ENCODE data around the gene DNMT3A. TPM values are rescaled to one million over a fixed set of nuclear protein-coding genes. Genes with fewer than 3 reads are reported as not detected.
"Not testable (repeated sequence)": the region's sequence is repeated elsewhere in the genome, so short reads cannot be mapped to it uniquely, and the experiment has no call there.

The DNMT3A gene
- total RNA-seq, 2 donors from 2014 or later: 27.3 to 27.8 TPM

DNA sequence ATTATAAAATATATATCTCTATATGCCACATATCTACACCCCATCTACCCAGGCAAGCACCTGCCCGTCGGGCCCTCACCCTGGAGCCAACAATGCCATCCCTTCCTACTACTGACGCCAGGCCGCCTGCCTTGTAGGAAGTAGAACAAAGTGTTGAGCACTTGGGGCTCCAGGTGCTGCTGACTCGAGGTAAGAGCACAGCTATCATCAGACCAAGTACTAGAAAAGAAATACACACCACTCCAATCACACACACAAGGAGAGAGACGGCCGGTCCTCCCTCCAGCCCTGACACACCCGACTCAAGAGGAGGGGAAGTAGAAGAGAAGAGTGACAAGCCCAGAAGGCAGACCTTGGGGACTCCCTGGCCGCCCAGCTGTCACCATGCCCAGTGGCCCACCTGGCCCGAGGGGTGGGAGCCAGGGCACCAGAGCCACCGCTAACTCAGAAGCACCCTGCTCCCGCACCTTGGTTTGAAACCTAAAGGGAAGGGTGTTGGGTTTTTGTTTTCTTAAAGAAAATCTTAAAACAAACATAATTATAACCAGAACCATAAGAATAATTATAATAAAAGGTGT is 109.4 kb downstream of the DNMT3A start:
- intact Hi-C loops (cut with DNase I, micrococcal nuclease): no loop called here
- ATAC-seq (no peak), DNase-seq (no peak)

- DNase-seq (no peak), ATAC-seq (no peak)
- intact Hi-C loops (cut with DNase I, micrococcal nuclease): no loop called here
Observed at GRCh38 chr2:25230948-25231311, 110.8 kb downstream of the DNMT3A start.

GRCh38 chr2:25230198-25230947 is 111.4 kb downstream of the DNMT3A start:
- ATAC-seq (no peak), DNase-seq (no peak)
- intact Hi-C loops (cut with DNase I, micrococcal nuclease): no loop called here

DNA sequence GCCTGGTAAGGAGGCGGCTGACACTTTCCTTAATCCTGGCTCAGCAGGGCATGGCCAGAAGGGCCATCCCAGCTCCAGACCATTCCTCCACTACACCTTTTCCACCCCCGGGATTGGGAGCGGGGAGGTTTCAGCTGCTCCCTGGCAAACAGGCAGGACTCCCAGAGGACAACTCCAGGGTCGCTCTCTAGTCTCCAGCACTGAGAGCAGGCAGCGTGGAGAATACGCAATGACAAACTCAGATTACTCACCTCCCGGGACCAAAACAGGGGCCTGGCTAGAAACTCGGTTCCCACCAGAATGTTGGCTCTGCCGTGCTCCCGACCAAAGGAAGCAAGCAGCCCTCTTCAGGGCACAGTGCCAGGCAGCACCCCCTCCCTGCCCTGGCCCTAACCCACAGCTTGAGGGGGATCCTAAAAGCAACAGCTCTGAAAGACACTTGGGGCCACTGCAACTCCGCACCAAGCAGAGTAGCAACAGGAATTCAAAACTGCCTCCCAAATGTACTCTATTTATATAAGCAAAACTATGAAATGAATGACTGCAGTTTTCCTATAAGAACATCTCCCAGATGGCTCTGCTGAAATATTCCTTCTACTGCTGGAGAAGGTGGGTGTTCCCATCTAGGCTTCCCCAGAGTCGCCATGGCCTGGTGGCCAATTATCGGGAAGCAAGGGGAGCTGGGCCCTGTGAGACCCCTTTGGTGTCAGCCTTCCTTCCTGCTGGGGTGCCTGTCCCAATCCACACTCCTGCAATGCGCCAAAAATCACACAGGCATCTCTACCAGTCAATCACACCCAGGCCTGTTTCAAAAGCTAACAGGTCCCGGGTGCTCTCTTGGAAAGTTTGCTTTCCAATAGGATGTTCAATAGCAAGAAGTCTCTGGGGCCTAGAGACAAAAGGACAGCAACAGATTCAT is 112.2 kb downstream of the DNMT3A start:
- intact Hi-C loops (cut with DNase I, micrococcal nuclease): no loop called here
- DNase-seq (no peak), ATAC-seq (no peak)

DNA sequence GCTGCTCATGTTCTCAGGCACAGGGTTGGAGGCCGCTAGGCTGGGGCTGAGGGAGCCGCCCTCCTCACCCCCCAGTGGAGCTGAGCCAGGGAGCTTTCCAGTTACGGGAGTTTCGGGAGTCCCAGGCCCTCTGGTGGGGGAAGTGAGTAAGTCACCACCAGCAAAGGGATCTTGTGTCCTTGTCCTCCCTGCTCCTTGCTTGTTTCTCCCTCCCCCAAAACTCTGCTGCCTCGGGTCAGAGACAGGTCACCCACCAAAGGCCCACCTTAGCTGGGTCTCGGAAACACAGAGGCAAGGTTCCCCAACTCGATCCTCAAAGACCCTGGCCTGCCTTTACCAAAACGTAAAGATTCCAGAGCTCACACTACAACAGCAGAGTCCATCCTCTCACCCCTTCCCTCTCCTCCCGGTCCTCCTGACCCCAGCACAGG is 112.9 kb downstream of the DNMT3A start:
- DNase-seq: peak; percentile 61 to 66
- intact Hi-C loops (cut with DNase I, micrococcal nuclease): no loop called here
- ATAC-seq: peak; percentile 90

DNA sequence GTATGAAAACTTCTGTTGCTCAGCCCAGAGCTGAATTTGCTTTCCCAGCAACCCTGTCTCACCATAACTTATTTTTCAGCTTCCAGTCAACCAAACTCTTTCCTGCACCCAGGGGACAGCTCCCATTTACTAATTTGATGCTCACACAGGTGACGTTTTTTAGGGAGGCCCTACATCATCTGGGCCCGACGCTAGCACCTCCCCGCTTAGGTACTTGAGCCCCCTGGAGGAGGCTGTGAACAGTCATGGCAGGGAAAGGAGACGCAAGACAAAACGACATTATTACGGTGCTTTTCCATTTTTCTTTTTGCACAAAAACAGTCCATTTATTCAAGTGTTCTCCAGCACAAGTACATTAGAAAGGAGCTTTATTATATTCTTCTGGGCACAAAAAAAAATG is 114.1 kb downstream of the DNMT3A start:
- no peak for ATAC-seq
- DNase-seq: no peak
- intact Hi-C loops (cut with DNase I, micrococcal nuclease): no loop called here

DNA sequence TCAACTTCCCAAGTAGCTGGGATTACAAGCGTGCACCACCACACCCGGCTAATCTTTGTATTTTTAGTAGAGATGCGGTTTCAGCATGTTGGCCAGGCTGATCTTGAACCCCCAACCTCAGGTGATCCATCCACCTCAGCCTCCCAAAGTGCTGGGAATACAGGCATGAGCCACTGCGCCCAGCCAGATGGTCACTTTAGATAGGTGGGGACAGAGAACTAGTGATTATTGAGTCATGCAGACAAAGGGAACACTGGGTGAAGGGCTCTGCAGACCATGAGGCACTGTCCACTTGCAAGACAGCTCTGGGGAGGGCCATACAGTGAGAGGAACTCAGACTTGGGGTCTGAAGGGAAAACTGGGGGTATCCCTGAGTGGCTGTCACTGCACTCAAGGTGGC is 114.9 kb downstream of the DNMT3A start:
- intact Hi-C loops (cut with DNase I, micrococcal nuclease): no loop called here

GRCh38 chr2:25222477-25223121 is 119.1 kb downstream of the DNMT3A start:
- ATAC-seq: no peak

More for the DNA sequence above, 114.9 kb downstream of the DNMT3A start:
- ATAC-seq (no peak), DNase-seq (no peak)

DNA sequence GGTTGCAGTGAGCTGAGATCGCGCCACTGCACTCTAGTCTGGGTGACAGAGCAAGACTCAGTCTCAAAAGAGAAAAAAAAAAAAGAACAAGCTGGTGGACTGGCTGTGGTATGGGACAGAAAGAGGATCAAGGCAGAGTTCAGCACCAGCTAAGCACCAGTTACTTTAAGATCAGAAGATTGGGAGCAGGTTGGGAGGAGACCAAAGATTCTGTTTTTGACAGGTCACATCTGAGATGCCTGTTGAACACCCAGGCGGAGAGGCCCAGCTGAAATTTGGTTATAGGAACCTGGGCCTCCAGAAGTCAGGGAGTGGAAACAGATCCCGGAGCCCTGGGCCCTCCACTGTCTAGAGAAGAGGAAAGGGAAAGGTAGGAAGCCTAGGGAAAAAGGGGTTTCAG is 120.1 kb downstream of the DNMT3A start:
- DNase-seq: no peak
- intact Hi-C loops (cut with DNase I, micrococcal nuclease): no loop called here
- ATAC-seq: no peak

More at GRCh38 chr2:25222477-25223121, 119.1 kb downstream of the DNMT3A start:
- intact Hi-C loops (cut with DNase I, micrococcal nuclease): no loop called here
- no peak for DNase-seq

DNA sequence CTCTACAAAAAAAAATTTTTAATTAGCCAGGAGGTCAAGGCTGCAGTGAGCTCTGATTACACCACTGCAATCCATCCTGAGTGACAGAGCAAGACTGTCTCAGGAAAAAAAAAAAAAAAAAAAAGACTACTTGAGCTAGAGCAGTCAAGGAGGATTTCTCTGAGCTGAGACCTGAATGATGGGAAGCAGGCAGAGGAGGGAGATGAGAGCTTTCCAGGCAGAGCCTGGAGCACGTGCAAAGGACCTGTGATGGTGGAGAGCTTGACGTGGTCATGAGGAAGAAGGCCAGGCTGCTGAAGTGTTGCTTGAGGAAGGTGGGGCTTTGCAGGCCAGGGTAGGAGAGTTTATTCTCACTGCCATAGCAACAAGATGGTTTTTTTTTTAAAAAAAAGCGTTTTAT is 121.4 kb downstream of the DNMT3A start:
- no peak for DNase-seq
- no peak for ATAC-seq
- intact Hi-C loops (cut with DNase I, micrococcal nuclease): no loop called here

DNA sequence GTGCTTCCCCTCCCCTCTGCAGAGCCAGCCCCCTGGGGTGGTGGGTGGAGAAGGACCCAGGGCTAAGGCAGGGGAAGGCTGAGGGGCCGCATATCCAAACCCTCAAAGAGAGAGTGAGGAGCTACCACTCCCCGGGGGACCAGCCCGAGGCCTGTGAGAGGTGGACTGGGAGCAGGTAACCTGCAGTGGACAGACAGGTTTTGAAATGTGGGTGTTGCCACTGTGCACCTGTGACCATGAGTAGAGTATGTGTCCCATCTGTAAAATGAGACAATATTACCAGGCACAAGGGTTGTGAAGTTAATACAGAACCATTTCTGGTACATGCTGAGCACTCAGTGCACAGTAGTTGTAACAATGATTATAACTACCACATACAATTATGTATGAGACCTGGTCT is 122.1 kb downstream of the DNMT3A start:
- no peak for DNase-seq
- no peak for ATAC-seq

GRCh38 chr2:25218100-25218499 is 123.6 kb downstream of the DNMT3A start:
- intact Hi-C loops (cut with DNase I, micrococcal nuclease): no loop called here
- DNase-seq (no peak), ATAC-seq (no peak)

More for the DNA sequence above, 122.1 kb downstream of the DNMT3A start:
- intact Hi-C loops (cut with DNase I, micrococcal nuclease): no loop called here

- peak; percentile 80 for ATAC-seq
- intact Hi-C loops (cut with DNase I, micrococcal nuclease): no loop called here
- peak; percentile 72 to 82 for DNase-seq
Observed at GRCh38 chr2:25215948-25216679, 125.6 kb downstream of the DNMT3A start.

DNA sequence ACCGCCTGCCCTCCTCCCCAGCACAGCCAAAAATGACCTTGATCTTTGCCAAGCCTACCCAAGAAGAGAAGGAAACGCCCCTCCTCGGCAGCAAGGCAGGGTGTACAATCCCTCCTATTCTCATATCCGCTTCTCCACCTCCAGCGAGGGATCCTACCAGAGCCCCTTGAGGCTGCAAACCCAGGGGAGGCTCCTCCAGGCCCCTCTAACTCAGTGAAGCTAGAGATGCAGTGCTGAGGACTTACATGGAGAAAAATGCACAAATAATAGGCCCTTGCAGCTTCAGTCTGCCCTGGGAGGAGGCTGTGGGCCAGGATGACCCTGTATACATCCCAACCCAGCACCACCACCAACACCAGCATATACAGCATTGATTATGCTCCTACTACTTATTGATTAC is 126.5 kb downstream of the DNMT3A start:
- DNase-seq (no peak), ATAC-seq (no peak)
- intact Hi-C loops (cut with DNase I, micrococcal nuclease): no loop called here

DNA sequence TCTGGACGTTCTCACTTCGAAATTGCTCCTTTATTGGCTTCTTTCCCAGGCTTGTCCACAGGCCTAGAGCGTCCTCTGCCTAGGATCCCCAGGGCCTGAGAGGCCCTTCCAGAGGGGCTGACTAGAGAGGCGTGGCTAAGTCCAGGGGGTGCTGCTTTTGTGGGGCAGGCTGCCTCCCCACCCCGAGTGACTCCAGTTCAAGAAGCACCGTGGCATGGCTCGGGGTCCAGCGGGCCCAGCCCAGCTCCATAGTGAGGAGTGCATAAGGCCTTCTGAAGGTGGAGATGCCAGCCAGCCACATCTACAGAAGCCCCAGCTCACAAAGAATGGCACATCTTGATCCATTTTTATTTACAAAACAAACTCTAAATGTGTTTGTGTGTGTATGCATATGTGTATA is 128.5 kb downstream of the DNMT3A start:
- intact Hi-C loops (cut with DNase I, micrococcal nuclease): no loop called here
- no peak for ATAC-seq
- DNase-seq: no peak

GRCh38 chr2:25210923-25211322 is 130.8 kb downstream of the DNMT3A start:
- DNase-seq; ATAC-seq; intact Hi-C loops (cut with DNase I, micrococcal nuclease): not testable (repeated sequence)

DNA sequence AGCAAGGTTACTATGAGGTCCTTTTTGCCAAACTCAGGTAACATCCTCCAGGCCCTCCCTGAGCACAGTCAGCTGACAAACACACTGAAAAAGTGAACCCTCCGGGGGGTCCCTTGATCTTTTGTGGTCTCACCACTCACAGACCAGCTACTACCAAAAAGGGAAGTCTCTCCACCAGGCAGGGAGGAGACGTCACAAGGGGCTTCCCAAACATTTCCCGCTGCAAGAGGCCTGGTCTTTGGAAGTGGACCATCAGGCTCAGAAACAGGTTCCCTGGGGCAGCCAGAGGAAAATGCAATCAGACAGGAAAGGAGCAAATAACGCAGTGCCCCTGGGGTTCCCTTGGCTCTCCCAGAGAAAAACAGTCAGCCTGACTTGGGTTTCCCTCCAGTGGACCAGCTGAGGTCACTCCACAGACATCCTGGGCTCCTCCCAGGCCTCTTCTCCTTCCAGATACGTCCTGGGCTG is 134.6 kb downstream of the DNMT3A start:
- no peak for DNase-seq
- intact Hi-C loops (cut with DNase I, micrococcal nuclease): no loop called here
- no peak for ATAC-seq

- intact Hi-C loops (cut with DNase I, micrococcal nuclease): no loop called here
- no peak for ATAC-seq
- no peak for DNase-seq
Observed at GRCh38 chr2:25204190-25204838, 137.4 kb downstream of the DNMT3A start.
